Left lobe of liver (tissue), 2 donors: ENCODE data around the gene UBE2E1. TPM values are rescaled to one million over a fixed set of nuclear protein-coding genes. Genes with fewer than 3 reads are reported as not detected.

Source experiments
- ATAC-seq: fragments of 200-7000 bp; cut with Tn5 transposase; one replicate; pipeline ENCODE4 v1.9.1; 2020; ENCODE audit warnings: mild to moderate bottlenecking, moderate library complexity
- DNase-seq: peaks from one replicate; pipeline ENCODE4 v3.0.0-alpha.2; 2020; ENCODE audit warnings: low spot score
- total RNA-seq: library from RNA; stranded (reverse); gene quantifications from one replicate; pipeline ENCODE4 v1.2.1, GENCODE V29; 2021
- donor health status: DM: no; HTN: no; CAD: no; lungs with moderate emphysema.
- donor health status: DM: no; HTN: yes; CAD: no.

UBE2E1 gene
- total RNA-seq, 1 donor from 2014 or later = 17.5 TPM

GRCh38 chr3:23793528-23794134 lies 12.1 kb upstream of the UBE2E1 start:
- ATAC-seq (no peak), DNase-seq (no peak)

- DNase-seq (no peak), ATAC-seq (no peak)
These were observed 10.7 kb upstream of the UBE2E1 start for GRCh38 chr3:23795096-23795495.

DNA sequence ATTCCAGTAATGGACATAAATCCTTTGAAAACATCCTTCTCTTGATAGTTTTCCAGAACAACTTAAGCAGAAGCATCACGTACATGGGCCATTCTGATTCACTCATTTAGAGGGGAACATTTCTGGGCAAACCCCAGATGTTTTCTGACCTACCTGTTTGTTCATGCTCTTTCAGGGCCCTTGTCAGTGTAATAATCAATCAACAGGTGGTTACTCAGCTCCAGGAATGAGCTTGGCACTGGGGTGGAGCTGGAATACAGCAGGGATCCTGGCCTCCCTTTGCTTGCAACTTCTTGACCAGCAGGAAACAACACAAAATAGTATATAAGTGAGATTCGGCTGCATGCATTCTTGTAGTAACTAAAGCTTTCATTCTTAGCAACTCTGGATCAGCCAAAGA lies 9.2 kb upstream of the UBE2E1 start:
- DNase-seq = no peak
- no peak for ATAC-seq

GRCh38 chr3:23797491-23797890 lies 8.3 kb upstream of the UBE2E1 start:
- ATAC-seq = no peak
- no peak for DNase-seq

- no peak for DNase-seq
- ATAC-seq = no peak
These were observed 7.3 kb upstream of the UBE2E1 start for GRCh38 chr3:23798456-23798855.

GRCh38 chr3:23798876-23799275 lies 6.9 kb upstream of the UBE2E1 start:
- no peak for ATAC-seq

GRCh38 chr3:23800731-23801130 lies 5.0 kb upstream of the UBE2E1 start:
- no peak for DNase-seq
- ATAC-seq = peak; percentile 48

More at GRCh38 chr3:23798876-23799275, 6.9 kb upstream of the UBE2E1 start:
- no peak for DNase-seq

- no peak for DNase-seq
- no peak for ATAC-seq
These were observed 1.1 kb upstream of the UBE2E1 start for GRCh38 chr3:23804441-23805209.

DNA sequence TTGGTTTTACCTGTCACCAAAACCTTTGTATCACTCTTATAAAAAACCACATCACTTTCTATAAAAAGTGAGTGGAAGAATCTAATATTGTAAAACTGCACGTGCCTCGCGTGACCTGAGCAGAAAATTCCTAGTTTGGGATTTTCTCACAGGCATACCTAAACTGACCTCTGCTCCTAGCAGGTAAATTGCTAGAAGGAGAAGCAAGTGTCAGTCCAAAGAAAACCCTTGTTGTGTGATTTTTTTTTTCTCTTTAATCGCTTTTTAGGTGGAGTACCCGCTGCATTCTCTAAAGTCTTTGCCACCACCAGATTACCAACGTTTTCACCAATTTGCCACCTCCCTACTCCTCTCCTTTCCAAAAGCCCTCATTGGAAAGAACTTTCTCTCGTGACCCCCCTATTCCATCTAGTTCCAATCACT lies 534 bp upstream of the UBE2E1 start:
- DNase-seq (no peak), ATAC-seq (peak; percentile 15)

DNA sequence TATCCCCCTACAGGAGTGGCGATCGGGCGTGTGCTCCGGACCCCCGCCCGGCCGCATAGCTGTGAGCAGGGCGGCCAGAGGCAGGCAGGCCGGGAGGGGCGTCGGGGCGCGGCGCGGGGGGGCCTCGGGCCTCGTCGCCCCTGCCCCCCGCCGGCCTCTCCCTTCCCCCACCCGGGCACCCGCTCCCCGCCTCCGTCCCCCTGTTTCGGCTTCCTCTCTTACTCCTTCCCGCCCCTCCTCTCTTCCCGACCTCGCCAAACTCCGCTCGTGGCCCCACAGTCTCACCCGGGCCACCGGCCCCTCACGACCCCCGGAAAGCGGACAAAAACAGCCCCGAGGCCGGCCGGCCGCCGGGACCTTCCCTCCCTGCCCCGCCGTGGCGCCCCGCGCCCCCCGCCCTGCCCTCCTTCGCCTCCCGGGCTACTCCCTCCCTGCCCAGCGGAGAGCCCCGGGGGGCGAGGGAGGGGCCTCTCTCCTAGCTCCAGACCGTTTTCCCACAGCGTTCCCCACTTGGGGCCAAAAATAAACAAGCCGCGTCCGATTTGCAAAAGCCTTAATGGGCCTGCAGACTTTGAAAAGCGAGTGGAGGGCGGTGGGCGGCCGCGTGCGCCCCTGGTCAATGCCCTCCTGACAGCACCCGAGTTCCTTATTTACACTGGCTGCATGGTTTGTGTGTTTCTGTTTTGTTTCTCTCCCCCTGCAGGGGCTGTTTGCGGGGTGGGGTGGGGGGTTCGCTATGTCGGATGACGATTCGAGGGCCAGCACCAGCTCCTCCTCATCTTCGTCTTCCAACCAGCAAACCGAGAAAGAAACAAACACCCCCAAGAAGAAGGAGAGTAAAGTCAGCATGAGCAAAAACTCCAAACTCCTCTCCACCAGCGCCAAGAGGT lies 1.0 kb downstream of the UBE2E1 start:
- peak; percentile 47 for DNase-seq
- peak; percentile 18 for ATAC-seq

- DNase-seq (no peak), ATAC-seq (peak; percentile 20)
These were observed 1.8 kb downstream of the UBE2E1 start for GRCh38 chr3:23807424-23808015.

DNA sequence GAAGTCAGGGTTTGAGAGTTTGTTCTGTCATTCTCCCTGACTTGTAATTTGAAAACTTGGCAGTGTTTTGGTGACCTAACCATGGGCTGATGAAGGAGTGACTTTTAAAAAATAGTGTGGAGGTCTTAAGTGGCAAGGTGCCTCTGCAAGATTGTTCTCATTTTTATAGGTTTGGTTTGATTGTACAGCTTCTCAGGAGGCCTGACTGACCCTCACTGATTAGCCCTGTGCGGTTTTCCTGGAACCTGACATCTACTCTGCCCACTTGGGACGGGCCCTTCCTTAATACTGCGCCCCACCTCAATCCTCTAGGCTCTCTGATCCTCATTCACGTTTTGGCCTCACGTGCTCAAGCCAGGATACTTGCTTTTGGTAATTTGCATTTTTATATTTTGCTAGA lies 2.8 kb downstream of the UBE2E1 start:
- ATAC-seq (no peak), DNase-seq (no peak)

DNA sequence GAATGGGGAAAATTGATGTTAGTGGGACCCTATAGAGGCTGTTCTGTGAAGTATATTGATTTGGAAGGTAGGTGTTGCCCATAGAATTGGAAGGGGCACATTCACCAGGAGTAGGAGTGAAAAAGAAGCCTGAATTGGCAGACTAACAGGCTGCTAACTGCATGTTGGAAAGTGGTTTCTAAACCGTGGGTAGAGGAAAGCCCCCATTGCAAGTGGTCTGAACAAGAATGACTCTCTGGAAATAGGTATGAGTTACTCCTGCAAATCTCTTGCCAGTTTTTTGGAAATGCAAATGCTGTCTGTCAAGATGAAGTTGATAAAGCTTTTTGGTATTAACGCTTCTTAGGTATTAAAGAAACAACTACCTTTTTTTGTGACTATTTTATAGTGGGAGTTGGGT lies 3.5 kb downstream of the UBE2E1 start:
- no peak for ATAC-seq
- DNase-seq = no peak

DNA sequence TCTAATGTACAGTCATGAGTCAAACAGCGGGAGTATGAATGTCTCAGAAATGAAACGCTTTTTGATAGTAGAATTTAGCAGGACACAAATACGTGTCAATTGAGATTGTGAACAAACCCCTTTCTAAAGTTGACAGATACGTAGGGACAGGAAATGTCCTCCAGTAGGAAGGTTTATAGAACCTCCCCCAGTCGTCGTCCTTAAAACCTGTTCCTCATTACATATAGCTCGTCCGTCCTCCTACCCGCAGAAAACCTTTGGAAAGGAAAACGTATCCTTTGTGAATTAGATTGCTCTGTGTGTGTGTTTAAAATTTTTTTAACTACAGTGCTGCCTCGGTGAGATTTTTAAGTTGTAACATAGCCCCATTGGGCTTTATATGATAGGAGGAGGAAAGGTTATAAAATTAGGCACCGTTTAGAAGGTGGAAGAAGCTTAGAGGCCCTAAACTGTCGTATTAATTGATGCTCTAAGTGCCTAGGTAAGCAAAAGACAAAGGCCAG lies 4.1 kb downstream of the UBE2E1 start:
- DNase-seq = no peak
- ATAC-seq = no peak

DNA sequence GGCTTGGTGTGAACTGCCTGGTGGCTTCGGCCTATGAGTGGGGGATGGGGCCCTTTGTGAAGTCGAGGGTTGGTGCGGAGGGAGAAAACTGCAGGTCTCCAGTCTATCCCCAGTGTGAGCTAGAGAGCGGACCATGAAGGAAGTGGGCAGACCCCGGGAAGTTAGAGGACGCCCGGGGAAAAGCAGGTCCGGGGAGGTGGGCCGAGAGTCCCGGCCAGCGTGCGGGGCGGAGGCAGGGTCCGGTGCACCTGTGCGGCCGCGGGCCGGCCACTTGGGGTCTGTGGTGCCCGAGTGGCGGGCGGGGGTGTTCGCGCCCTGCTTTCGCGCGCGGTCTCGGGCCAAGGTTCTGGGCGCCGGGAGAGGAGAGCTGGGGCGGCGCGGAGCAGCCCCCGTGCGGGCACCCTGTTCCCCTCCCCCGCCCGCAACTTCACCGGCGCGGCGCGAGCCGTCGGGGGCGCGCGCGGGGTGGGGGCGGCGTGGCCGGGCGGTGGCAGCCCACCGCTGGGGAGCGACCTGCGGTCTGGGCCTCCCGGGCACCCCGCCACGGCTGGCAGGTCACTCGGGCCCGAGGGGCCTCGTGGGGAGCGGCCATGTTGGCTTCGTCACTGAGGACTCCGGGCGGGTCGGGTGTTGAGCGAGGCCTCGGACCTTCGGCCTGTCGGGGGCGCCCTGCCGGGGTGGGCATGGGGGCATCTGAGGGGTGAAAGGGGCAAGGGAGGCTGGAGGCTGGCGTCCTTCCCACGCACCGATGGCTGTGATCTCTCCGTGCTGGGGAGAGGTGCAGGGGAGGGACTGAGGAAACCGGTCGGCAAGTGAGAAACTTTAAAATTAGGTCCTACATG lies 4.8 kb downstream of the UBE2E1 start:
- peak; percentile 57 for ATAC-seq
- DNase-seq = peak; percentile 63

DNA sequence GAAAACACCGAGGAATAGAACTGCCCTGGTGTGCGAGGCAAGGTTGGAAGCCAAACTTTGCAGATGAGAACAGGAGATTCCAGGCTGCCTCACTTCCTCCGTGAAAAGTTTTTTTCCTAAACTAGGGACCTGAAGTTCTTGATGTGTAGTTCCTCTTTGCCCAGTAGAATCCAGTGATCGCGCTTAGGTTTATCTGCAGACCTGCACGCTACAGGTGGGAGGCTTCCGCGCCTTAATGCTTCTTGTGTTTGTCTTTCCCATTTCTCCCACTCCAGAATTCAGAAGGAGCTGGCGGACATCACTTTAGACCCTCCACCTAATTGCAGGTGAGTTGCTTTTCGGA lies 5.4 kb downstream of the UBE2E1 start:
- peak; percentile 34 for ATAC-seq
- no peak for DNase-seq

DNA sequence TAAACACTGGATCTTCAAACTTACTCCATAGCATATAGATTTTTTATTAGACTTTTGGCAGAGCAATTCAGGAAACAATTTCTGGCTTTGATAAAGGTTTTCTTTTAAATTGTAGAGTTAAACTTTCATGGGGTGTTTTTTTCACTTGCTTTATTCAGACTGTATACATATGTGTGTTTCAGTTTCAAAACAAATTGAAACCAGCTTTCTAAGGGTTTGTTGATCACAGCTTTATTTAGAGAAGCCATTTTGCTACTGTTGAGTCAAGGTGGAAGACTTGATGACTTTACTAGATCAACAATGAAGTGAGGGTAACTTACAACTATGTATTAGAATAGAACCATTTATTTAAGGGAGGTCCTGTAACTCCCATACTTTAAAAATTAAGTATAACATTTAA lies 6.2 kb downstream of the UBE2E1 start:
- ATAC-seq = no peak
- DNase-seq = no peak

GRCh38 chr3:23815879-23816278 lies 10.1 kb downstream of the UBE2E1 start:
- ATAC-seq = no peak

GRCh38 chr3:23816721-23817120 lies 11.0 kb downstream of the UBE2E1 start:
- ATAC-seq (no peak), DNase-seq (no peak)

More at GRCh38 chr3:23815879-23816278, 10.1 kb downstream of the UBE2E1 start:
- no peak for DNase-seq
